H1 (cell line): ENCODE measurements around the gene GNB5. TPM values are rescaled to one million over a fixed set of nuclear protein-coding genes. Genes with fewer than 3 reads are reported as not detected.

ENCODE experiments used
- CTCF ChIA-PET: fragments of 300-600 bp; sonication (Branson Sonifier 250); formaldehyde crosslinking; loops from one replicate; lab custom pipeline; 2021; ENCODE audit not compliant: partially characterized antibody; lab: Charles Lee
- POLR2A ChIA-PET: fragments of 300-600 bp; sonication (Branson Sonifier 250); formaldehyde crosslinking; loops from one replicate; lab custom pipeline; 2021; ENCODE audit warnings: inconsistent platforms; ENCODE audit not compliant: partially characterized antibody; lab: Charles Lee
- DNase-seq, 2 experiments: peaks; one replicate each; pipeline versions ENCODE4 v3.0.0 to v3.0.0-alpha.2; 2010 to 2022; ENCODE audit warnings: low spot score in 2 of 2, low read depth in 1 of 2, mixed read lengths in 1 of 2
- FAIRE-seq: peaks from 2 replicates; lab custom pipeline; 2011; peaks lifted over from hg19 to GRCh38; lab: Jason Lieb, UNC
- H2AFZ ChIP-seq: 2 replicates; pipeline ENCODE4 v1.8.1; 2012; ENCODE audit warnings: low read length, inconsistent platforms
- H2AK5ac ChIP-seq: 2 replicates; pipeline ENCODE4 v1.6.1; 2013; ENCODE audit warnings: low read depth, low read length
- H2BK120ac ChIP-seq: replicated peaks from 2 replicates; pipeline ENCODE3; 2013; ENCODE audit warnings: low read depth, low read length, inconsistent platforms
- H2BK12ac ChIP-seq: 2 replicates; pipeline ENCODE4 v1.6.1; 2013; ENCODE audit warnings: low read depth, low read length
- H2BK15ac ChIP-seq: 2 replicates; pipeline ENCODE4 v1.6.1; 2013; ENCODE audit warnings: low read length
- H2BK20ac ChIP-seq: 2 replicates; pipeline ENCODE4 v1.6.1; 2013; ENCODE audit warnings: low read length
- H2BK5ac ChIP-seq: 2 replicates; pipeline ENCODE4 v1.6.1; 2013; ENCODE audit warnings: low read depth, low read length
- H3K14ac ChIP-seq: 2 replicates; pipeline ENCODE4 v1.6.1; 2013; ENCODE audit warnings: inconsistent platforms; ENCODE audit not compliant: insufficient read length
- H3K18ac ChIP-seq: 2 replicates; pipeline ENCODE4 v1.6.1; 2013; ENCODE audit warnings: low read length; ENCODE audit errors: extremely low read depth
- H3K23ac ChIP-seq: 2 replicates; pipeline ENCODE4 v1.6.1; 2013; ENCODE audit warnings: inconsistent platforms; ENCODE audit not compliant: insufficient read length
- H3K23me2 ChIP-seq: 2 replicates; pipeline ENCODE4 v1.6.1; 2013; ENCODE audit warnings: low read depth, low read length
- H3K27ac ChIP-seq: 2 replicates; pipeline ENCODE4 v1.6.1; 2011; ENCODE audit warnings: low read depth, low read length, inconsistent platforms
- H3K27me3 ChIP-seq, 4 experiments: replicated peaks in 1 of 4; 1 replicate in 1 of 4; 2 replicates in 3 of 4; pipeline versions ENCODE4 v1.6.1 to v1.8.1; 2011 to 2013; ENCODE audit warnings: low read length in 3 of 4, mild to moderate bottlenecking in 3 of 4, inconsistent platforms in 2 of 4, mixed read lengths in 2 of 4, moderate library complexity in 1 of 4; ENCODE audit not compliant: control insufficient read depth in 3 of 4, insufficient read depth in 3 of 4; ENCODE audit errors: extremely low read depth in 1 of 4
- H3K36me3 ChIP-seq, 4 experiments: 2 replicates each; pipeline versions ENCODE4 v1.6.1 to v1.8.1; 2011 to 2013; ENCODE audit warnings: mild to moderate bottlenecking in 4 of 4, low read length in 3 of 4, moderate library complexity in 2 of 4, control low read depth in 1 of 4, inconsistent platforms in 1 of 4; ENCODE audit not compliant: insufficient read depth in 4 of 4, control insufficient read depth in 2 of 4
- H3K4ac ChIP-seq: replicated peaks from 2 replicates; pipeline ENCODE3; 2013; ENCODE audit warnings: low read length, low read depth, mixed read lengths, inconsistent platforms; ENCODE audit not compliant: insufficient read length
- H3K4me1 ChIP-seq, 4 experiments: replicated peaks in 1 of 4; 1 replicate in 1 of 4; 2 replicates in 3 of 4; pipeline versions ENCODE4 v1.6.1 to v1.8.1; 2011 to 2013; ENCODE audit warnings: low read length in 3 of 4, inconsistent platforms in 2 of 4, mixed read lengths in 1 of 4; ENCODE audit not compliant: insufficient read depth in 4 of 4, control insufficient read depth in 3 of 4
- H3K4me2 ChIP-seq, 2 experiments: 2 replicates each; pipeline versions ENCODE4 v1.6.1 to v1.8.1; 2011 to 2013; ENCODE audit warnings: low read depth in 2 of 2, low read length in 2 of 2, control low read depth in 1 of 2, inconsistent platforms in 1 of 2, mild to moderate bottlenecking in 1 of 2; ENCODE audit not compliant: insufficient read depth in 1 of 2
- H3K4me3 ChIP-seq, 4 experiments: fragments of 200-600, 300-600 bp in 1 of 4; sonication (generic), shearing (Covaris generic), sonication (Bioruptor Twin) in 1 of 4; 2 replicates each; pipeline versions ENCODE4 v1.5.1 to v1.8.1; 2011 to 2016; ENCODE audit warnings: low read length in 4 of 4, low read depth in 3 of 4, control low read depth in 2 of 4, inconsistent platforms in 2 of 4, mild to moderate bottlenecking in 2 of 4, mixed read lengths in 1 of 4, moderate library complexity in 1 of 4; ENCODE audit not compliant: insufficient read depth in 2 of 4; ENCODE audit errors: extremely low read depth in 1 of 4
- H3K56ac ChIP-seq: replicated peaks from 2 replicates; pipeline ENCODE3; 2013; ENCODE audit warnings: low read depth, mild to moderate bottlenecking, mixed read lengths, low read length, inconsistent platforms; ENCODE audit not compliant: insufficient read length
- H3K79me1 ChIP-seq: 2 replicates; pipeline ENCODE4 v1.6.1; 2013; ENCODE audit warnings: low read depth, low read length, control low read depth
- H3K79me2 ChIP-seq, 2 experiments: 2 replicates each; pipeline versions ENCODE4 v1.6.1 to v1.8.1; 2012 to 2013; ENCODE audit warnings: low read length in 2 of 2, mild to moderate bottlenecking in 2 of 2, inconsistent platforms in 1 of 2; ENCODE audit not compliant: insufficient read depth in 2 of 2, control insufficient read depth in 1 of 2
- H3K9ac ChIP-seq, 4 experiments: replicated peaks in 1 of 4; 1 replicate in 1 of 4; 2 replicates in 3 of 4; pipeline versions ENCODE4 v1.6.1 to v1.8.1; 2011 to 2013; ENCODE audit warnings: low read depth in 3 of 4, low read length in 3 of 4, control low read depth in 2 of 4, mild to moderate bottlenecking in 2 of 4, moderate library complexity in 2 of 4, inconsistent platforms in 1 of 4; ENCODE audit errors: extremely low read depth in 1 of 4
- H3K9me3 ChIP-seq, 2 experiments: 2 replicates each; pipeline versions ENCODE4 v1.6.1 to v1.8.1; 2012 to 2013; ENCODE audit warnings: mild to moderate bottlenecking in 2 of 2, moderate library complexity in 2 of 2, control low read depth in 1 of 2, inconsistent platforms in 1 of 2, low read depth in 1 of 2, low read length in 1 of 2, mixed read lengths in 1 of 2; ENCODE audit not compliant: insufficient read depth in 2 of 2
- H4K20me1 ChIP-seq, 2 experiments: replicated peaks in 1 of 2; 2 replicates each; pipeline versions ENCODE3 to v1.8.1; 2011 to 2013; ENCODE audit warnings: inconsistent platforms in 2 of 2, low read length in 2 of 2, mild to moderate bottlenecking in 1 of 2; ENCODE audit not compliant: insufficient read depth in 2 of 2, control insufficient read depth in 1 of 2
- H4K5ac ChIP-seq: 2 replicates; pipeline ENCODE4 v1.6.1; 2013; ENCODE audit warnings: low read length, low read depth, mixed read lengths, inconsistent platforms; ENCODE audit not compliant: insufficient read length
- H4K8ac ChIP-seq: 2 replicates; pipeline ENCODE4 v1.8.0; 2013; ENCODE audit warnings: mild to moderate bottlenecking, moderate library complexity, low read length, inconsistent platforms; ENCODE audit not compliant: insufficient read depth; ENCODE audit errors: extremely low read depth
- H4K91ac ChIP-seq: replicated peaks from 2 replicates; pipeline ENCODE3; 2013; ENCODE audit warnings: low read length, mixed read lengths, inconsistent platforms; ENCODE audit not compliant: insufficient read length
- BRCA1 ChIP-seq: IDR thresholded peaks from 2 replicates; pipeline ENCODE4 v1.6.1; 2012; ENCODE audit warnings: low read depth, low read length, improper control_type of control experiment
- CBX5 ChIP-seq: fragments of 300-800, 300-1000 bp; sonication (generic); IDR thresholded peaks from 2 replicates; pipeline ENCODE4 v1.7.1; 2016; ENCODE audit warnings: antibody characterized with exemption, low read length, low read depth
- JUN ChIP-seq: IDR thresholded peaks from 2 replicates; pipeline ENCODE4 v1.6.1; 2011; ENCODE audit warnings: low read depth, mild to moderate bottlenecking, improper control_type of control experiment, low read length
- JUND ChIP-seq: IDR thresholded peaks from 2 replicates; pipeline ENCODE4 v1.6.1; 2011; ENCODE audit warnings: mild to moderate bottlenecking, improper control_type of control experiment, low read length
- NRF1 ChIP-seq: IDR thresholded peaks from 2 replicates; pipeline ENCODE4 v1.6.1; 2011; ENCODE audit warnings: mild to moderate bottlenecking, low read depth, low read length, improper control_type of control experiment
- POLR2AphosphoS5 ChIP-seq: IDR thresholded peaks from 2 replicates; pipeline ENCODE4 v1.6.1; 2011; ENCODE audit warnings: low read depth, low read length
- POU5F1 ChIP-seq: IDR thresholded peaks from 2 replicates; pipeline ENCODE4 v1.6.1; 2011; ENCODE audit warnings: low read depth, mild to moderate bottlenecking, low read length, moderate library complexity
- RFX5 ChIP-seq: IDR thresholded peaks from 2 replicates; pipeline ENCODE4 v1.6.1; 2011; ENCODE audit warnings: low read depth, low read length, improper control_type of control experiment, borderline replicate concordance
- RNF2 ChIP-seq: fragments of 200-900, 300-1000 bp; sonication (generic); IDR thresholded peaks from 2 replicates; pipeline ENCODE4 v1.7.1; 2016; ENCODE audit warnings: borderline replicate concordance, low read depth, mild to moderate bottlenecking, antibody characterized with exemption, low read length; ENCODE audit not compliant: poor library complexity, severe bottlenecking; ENCODE audit errors: missing control alignments
- SP1 ChIP-seq: IDR thresholded peaks from 2 replicates; pipeline ENCODE4 v1.6.1; 2011; ENCODE audit warnings: low read depth, low read length
- SUZ12 ChIP-seq: fragments of 200-600 bp; sonication (generic); IDR thresholded peaks from 2 replicates; pipeline ENCODE4 v1.6.1; 2012; ENCODE audit warnings: mild to moderate bottlenecking, inconsistent platforms, low read length, moderate library complexity, mixed read lengths
- ZNF274 ChIP-seq: IDR thresholded peaks from 2 replicates; pipeline ENCODE4 v1.7.0; 2012; ENCODE audit warnings: low read length, borderline replicate concordance; ENCODE audit errors: extremely low read depth
- WGBS, 2 experiments: shearing (Covaris generic) in 1 of 2; methylation state at CpG; one replicate each; pipeline versions ENCODE4 v1.1.6 to v1.1.7; 2013 to 2015; ENCODE audit warnings: low lambda C conversion rate in 2 of 2, mixed read lengths in 2 of 2, inconsistent platforms in 1 of 2, low coverage in 1 of 2, missing lambda C conversion rate in 1 of 2; ENCODE audit not compliant: insufficient replicate concordance in 2 of 2, insufficient coverage in 1 of 2, insufficient read length in 1 of 2; ENCODE audit errors: extremely low coverage in 1 of 2, missing lambda C conversion rate in 1 of 2; 5-methylcytosine and 5-hydroxymethylcytosine counted together
- polyA plus RNA-seq, 7 experiments: library from polyadenylated mRNA; depleted of rRNA in 3 of 7; stranded (reverse) in 5 of 7; unstranded in 2 of 7; fragments of >200 nt in 5 of 7; fragments of 200-250 nt in 2 of 7; gene quantifications; 1 replicate in 5 of 7; 2 replicates in 1 of 7; 4 replicates in 1 of 7; pipeline versions ENCODE4 v1.2.1 to v1.2.3, GENCODE V29; 2011 to 2013; ENCODE audit warnings: missing spikeins in 2 of 7, mixed read lengths in 2 of 7
- total RNA-seq: library from RNA; stranded (reverse); fragmentation: NEBNext Ultra II Directional; extraction: Animal tissue kit (Norgen Biotek cat#: 25700); gene quantifications from 2 replicates; pipeline ENCODE4 v1.2.1, GENCODE V29; 2021

The GNB5 gene
- total and polyA plus RNA-seq, 2 of the 8 experiments (the other 6 are each of a cell fraction or from before 2014, with no cell fraction given): 21.7 to 42.5 TPM

GRCh38 chr15:52214553-52214952, 23.4 kb upstream of the GNB5 start:
- Histone ChIP-seq H3K4me2 (no peak overlapping the region), H3K9ac (no peak overlapping the region), H3K23ac (no peak overlapping the region), H3K14ac (no peak overlapping the region), H2BK5ac (no peak overlapping the region), H4K5ac (no peak overlapping the region)
- CTCF ChIA-PET: interaction anchor here (0.6 to 3.7 kb wide), 12 partner anchors 10 to 519 kb away, joined by 3 to 27 read pairs (median 4); no protein-coding TSS in a partner anchor
- TF ChIP-seq SUZ12 (no peak), JUND (no peak), SP1 (no peak), RNF2 (no peak), CBX5 (no peak), POU5F1 (no peak), BRCA1 (no peak), NRF1 (no peak), JUN (no peak), POLR2AphosphoS5 (no peak), ZNF274 (no peak), RFX5 (no peak)
- TF ChIP-seq, all 59 proteins: peak for 0
- no peaks in the 10 kb centered on the region for H3K79me2 ChIP-seq
- FAIRE-seq: no peak
- no peak overlapping the region for H3K4ac ChIP-seq
- no peak overlapping the region for H2AK5ac ChIP-seq
- no peaks in the 10 kb centered on the region for H3K9me3 ChIP-seq
- H3K27ac ChIP-seq: no peak overlapping the region
- no peaks in the 10 kb centered on the region for H3K79me1 ChIP-seq
- no peak for DNase-seq
- no peak overlapping the region for H2BK15ac ChIP-seq
- H2BK120ac ChIP-seq: no peak overlapping the region
- H3K4me3 ChIP-seq: no peak overlapping the region
- H2BK20ac ChIP-seq: no peak overlapping the region
- no peak overlapping the region for H4K8ac ChIP-seq
- peaks cover 0 to 3% of the 10 kb centered on the region in 2 experiments for H4K20me1 ChIP-seq
- H3K18ac ChIP-seq: no peak overlapping the region
- H2AFZ ChIP-seq: no peak overlapping the region
- no peak overlapping the region for H4K91ac ChIP-seq
- WGBS, 2 experiments: 100% methylated on average over 1 of the region's 1 CpG; no CpG with 5 or more reads in 1 of the 2 experiments
- H3K36me3 ChIP-seq: peaks cover 9 to 46% (median 26%) of the 10 kb centered on the region in 4 experiments
- H3K23me2 ChIP-seq: no peaks in the 10 kb centered on the region
- POLR2A ChIA-PET: interaction anchor here (0.6 to 1.4 kb wide), 2 partner anchors 56 to 1544 kb away, joined by 3 to 4 read pairs; no protein-coding TSS in a partner anchor
- H3K27me3 ChIP-seq: no peaks in the 10 kb centered on the region
- H2BK12ac ChIP-seq: no peak overlapping the region
- no peaks in the 10 kb centered on the region for H3K4me1 ChIP-seq
- H3K56ac ChIP-seq: no peak overlapping the region
